KOPT-K1 (cell line): ENCODE data around the gene STXBP1.

ENCODE experiments used
- H3K27ac ChIP-seq: fragments of 200-600 bp; sonication (generic); 2 replicates; pipeline ENCODE4 v1.5.1; 2016; ENCODE audit warnings: antibody characterized with exemption, mild to moderate bottlenecking, low read depth, low read length; ENCODE audit not compliant: poor library complexity, severe bottlenecking
- H3K36me3 ChIP-seq: fragments of 200-600 bp; sonication (generic); 2 replicates; pipeline ENCODE4 v1.5.1; 2017; ENCODE audit warnings: antibody characterized with exemption, mild to moderate bottlenecking, low read length, moderate library complexity; ENCODE audit not compliant: insufficient read depth
- H3K9me3 ChIP-seq: fragments of 200-600 bp; sonication (generic); 2 replicates; pipeline ENCODE4 v1.5.1; 2017; ENCODE audit warnings: antibody characterized with exemption, low read length, mild to moderate bottlenecking; ENCODE audit not compliant: insufficient read depth, poor library complexity, severe bottlenecking

STXBP1 gene

DNA sequence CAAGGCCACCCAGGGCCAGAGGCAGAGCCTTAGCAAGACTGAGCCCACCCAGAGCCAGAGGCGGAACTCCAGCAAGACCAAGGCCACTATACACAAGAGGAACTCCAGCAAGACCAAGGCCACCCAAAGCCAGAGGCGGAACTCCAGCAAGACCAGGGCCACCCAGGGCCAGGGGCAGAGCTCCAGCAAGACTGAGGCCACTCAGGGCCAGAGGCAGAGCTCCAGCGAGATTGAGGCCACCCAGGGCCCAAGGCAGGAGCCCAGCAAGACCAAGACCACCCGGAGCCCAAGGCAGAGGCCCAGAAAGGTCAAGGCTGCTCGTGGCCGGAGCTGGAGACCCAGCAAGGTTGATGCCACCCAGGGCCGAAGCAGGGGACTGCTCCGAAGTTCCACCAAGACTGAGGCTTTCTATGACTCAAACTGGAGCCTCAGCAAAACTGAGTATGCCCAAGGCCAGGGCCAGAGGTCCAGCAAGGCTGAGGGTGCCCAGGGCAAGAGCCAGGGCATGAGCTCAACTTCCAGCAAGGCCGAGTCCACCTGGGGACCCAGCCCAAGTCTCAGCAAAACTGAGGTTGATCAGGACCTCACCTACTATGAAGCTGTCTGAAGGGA is 118.8 kb downstream of the STXBP1 start:
- no peaks in the 10 kb centered on the region for H3K9me3 ChIP-seq
- no peak overlapping the region for H3K27ac ChIP-seq
- H3K36me3 ChIP-seq = peaks cover 25% of the 10 kb centered on the region; the same call in 1 of the 2 replicates

DNA sequence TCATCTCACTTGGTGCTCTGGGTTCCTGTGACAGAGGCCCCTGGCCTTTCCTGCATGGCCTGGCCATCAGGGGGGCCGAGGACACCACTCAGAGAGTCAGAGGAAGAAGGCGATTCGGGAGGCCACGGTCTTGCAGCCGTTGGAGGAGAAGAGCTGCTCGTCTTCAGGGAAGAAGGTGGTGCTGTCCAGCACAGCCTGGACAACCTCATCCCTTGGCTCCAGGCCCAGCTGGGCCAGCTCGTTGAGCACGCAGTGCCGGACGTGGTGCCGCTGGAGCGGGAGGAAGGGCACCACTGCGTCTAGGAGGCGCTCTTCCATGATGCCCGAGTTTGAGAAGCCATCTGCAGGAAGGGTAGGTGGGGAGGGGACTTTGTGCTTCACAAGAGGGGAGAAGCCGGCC is 119.9 kb downstream of the STXBP1 start:
- no peak overlapping the region for H3K27ac ChIP-seq

DNA sequence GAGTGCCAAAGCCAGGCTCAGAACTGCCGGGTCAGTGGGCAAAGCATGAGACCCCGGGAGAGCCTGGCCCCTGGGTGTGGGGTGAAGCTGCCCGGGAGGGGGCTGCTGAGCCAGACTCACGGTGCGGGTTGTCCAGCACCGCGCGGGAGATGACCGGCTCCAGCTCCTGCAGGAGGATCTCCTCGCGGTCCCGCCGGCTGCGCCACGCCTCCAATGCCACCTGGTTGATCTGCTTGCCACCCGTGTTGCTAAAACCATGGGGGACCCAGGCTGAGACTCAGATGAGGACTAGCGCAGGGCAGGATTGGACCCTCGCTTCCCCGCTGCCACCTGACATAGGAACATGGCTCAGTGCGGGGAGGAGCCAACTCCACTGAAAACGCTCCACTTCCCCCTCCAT is 120.4 kb downstream of the STXBP1 start:
- H3K36me3 ChIP-seq = peaks cover 19% of the 10 kb centered on the region; the same call in 1 of the 2 replicates
- no peaks in the 10 kb centered on the region for H3K9me3 ChIP-seq
- H3K27ac ChIP-seq = no peak overlapping the region

More for the DNA sequence above, 119.9 kb downstream of the STXBP1 start:
- Histone ChIP-seq H3K9me3 (no peaks in the 10 kb centered on the region), H3K36me3 (peaks cover 24% of the 10 kb centered on the region; the same call in 1 of the 2 replicates)

DNA sequence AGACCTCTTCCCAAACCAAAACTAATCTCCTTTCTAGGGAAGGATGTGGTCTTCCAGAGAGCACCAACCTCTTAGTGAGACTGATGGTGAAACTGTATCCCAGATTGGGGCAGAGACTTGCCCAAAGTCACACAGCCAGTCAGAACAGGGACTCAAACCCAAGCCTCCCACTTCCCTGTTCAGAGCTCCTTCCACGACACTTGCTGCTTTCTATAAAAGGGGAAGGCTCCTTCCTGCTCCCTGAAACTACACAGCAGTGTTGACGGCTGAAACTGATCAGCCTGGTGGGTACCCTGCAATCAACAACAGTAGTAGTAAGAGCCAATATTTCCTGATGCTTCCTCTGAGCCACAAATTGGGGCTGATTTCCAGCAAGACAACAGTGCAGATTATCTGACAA is 121.5 kb downstream of the STXBP1 start:
- no peaks in the 10 kb centered on the region for H3K9me3 ChIP-seq
- H3K27ac ChIP-seq = no peak overlapping the region
- peaks cover 26% of the 10 kb centered on the region; the same call in 1 of the 2 replicates for H3K36me3 ChIP-seq

DNA sequence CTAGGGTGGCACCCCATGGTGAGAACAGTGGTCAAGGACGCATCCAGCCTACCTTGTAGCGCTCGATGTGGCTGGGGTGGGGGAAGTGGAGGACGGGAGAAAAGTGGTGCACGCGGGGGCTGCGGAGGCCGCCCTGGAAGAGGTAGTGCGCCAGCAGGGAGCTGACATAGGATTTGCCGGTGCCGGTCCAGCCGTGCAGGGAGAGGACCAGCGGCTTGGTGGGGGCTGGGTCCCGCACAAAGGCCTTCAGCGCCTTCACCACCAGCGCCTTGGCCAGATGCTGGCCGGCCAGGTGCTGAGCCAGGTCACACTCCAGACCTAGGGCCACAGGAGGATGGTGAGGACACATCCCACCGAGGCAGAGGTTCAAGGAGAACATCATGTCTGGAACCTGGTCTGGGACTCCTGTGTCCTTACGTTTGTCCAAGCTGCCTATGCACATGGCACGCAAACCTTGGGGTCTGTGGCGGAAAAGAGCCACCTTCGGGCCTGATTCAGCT is 122.2 kb downstream of the STXBP1 start:
- H3K36me3 ChIP-seq = peaks cover 33% of the 10 kb centered on the region
- H3K9me3 ChIP-seq = no peaks in the 10 kb centered on the region
- peak overlapping the region; percentile 82 for H3K27ac ChIP-seq

DNA sequence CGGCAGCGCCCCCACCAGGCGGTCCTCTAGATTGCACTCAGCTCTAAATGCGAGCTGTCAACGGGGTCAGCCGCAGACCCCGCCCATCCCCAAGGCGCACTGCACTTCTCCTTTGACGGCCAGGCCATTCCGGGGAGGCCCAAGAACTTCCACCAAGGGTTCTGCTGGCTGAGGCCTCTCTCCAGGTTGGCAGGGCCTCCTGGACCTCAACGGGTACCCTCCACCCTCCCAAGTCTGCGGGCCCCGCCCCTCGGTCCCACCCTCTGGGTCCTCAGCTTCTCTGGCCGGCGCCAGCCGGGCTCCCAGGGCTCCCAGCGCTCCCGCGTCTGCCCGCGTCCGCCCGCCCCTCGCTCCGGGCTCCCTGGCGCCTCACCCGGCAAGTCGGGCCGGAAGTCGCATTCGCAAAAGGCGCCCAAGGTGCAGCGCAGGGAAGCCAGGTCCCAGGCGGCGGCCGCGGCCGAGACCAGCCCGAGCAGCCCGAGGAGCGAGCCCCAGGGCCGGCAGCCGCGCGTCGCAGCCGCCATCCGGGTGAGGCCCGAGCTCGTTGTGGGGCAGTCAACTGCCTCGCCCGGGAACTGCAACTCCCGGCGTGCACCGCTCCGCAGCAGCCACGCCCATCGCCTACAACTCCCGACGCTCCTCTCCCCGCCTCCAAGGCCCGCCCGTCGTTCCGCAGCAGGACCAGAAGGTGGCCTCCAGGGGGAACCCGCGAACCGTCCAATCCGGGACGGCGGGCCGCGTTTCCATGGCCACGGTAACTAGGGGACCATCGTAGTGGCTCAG is 122.9 kb downstream of the STXBP1 start, which contains the start of gene TOR2A:
TOR2A (minus strand) TSS at position 548 of the 783 bp plus-strand sequence; CDS start at position 524, 24 bp downstream.
- Histone ChIP-seq H3K27ac (peak within 1 kb of the TSS; percentile 82), H3K9me3 (no peaks in the 10 kb centered on the region), H3K36me3 (peaks cover 40% of the 10 kb centered on the region)

DNA sequence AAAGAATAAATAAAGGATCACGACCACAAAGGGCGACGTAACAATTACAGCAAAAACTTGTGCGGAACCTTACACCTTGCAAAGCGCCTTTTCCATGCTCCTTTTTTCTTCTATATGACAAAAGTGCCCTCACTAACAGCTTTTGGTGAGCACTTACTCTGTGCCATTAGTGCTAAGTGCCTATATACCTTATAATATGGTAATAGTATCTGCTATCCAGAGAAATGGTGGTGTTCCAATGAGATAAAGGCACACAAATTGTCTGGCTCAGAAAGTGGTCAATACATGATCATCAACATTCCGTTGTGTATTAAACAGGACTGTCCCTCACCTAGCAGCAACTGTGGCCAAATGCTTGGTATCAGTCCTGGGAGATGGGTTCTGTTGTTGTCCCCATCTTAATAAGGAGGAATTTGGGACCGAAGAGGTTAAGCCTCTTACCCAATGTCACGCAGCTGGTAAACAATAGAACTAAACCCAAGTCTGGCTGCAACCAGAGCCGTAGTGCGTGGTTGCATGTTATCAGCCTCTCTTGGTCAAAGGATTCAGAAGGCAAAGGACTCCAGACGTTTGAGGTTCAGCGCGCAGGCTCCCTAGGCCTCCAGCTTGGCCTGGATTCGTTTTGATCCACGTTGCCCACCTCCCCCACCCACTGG is 123.6 kb downstream of the STXBP1 start:
- Histone ChIP-seq H3K9me3 (no peaks in the 10 kb centered on the region), H3K27ac (no peak overlapping the region), H3K36me3 (peaks cover 46% of the 10 kb centered on the region)

DNA sequence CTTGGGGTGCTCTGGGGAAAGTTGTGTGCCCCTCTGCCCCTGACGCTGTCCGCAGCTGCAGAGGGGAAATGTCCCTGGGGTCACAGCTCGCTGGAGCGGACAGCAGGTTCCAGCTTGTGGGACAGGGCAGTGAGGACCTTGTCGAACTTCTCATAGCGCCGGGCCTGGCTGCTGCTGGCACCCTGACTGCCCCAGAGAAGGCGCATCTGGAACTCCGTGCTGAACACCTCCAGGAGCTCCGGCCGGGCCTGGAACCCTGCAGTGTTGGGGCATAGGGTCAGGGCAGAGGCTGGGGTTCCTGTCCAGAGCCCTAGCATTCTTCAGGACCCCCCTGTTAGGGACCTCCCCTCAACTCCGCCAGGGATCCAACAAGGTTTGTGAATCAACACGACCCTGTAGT is 126.6 kb downstream of the STXBP1 start:
- H3K9me3 ChIP-seq = no peaks in the 10 kb centered on the region
- no peak overlapping the region for H3K27ac ChIP-seq
- H3K36me3 ChIP-seq = peaks cover 56% of the 10 kb centered on the region

DNA sequence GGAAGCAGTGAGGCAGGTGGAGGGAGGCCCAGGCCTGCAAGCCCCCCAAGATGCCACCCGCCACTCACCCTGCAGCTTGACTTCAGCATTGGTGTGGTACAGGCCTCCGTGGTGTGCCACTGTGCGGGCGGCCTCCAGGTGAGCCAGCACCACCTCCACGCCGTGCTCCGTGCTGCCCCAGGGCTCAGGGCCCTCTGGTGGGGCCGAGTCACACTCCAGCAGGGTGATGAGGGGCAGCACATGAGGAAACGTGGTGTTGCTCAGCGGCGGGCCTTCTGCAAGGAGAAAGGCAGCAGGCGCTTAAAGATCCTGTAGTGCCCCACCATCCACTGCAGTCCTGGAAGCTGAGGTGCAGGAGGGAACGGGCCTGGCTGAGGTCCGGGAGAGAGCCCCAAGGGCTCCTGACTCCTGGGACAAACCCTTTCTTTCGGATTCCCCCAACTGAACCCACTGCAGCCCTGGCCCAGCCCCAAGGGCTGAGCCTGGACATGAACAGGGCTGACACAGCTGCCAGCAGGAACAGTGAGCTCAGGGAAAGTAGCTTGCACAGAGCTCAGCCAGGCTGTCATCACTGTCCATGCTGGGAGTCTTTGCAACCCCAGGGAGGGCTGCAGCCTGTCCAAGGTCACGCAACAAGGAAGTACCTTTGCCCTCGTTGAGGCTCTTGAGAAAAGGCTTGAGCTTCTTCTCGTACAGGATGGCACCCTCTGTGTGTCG is 127.7 kb downstream of the STXBP1 start:
- H3K9me3 ChIP-seq = no peaks in the 10 kb centered on the region
- peaks cover 65% of the 10 kb centered on the region for H3K36me3 ChIP-seq
- H3K27ac ChIP-seq = no peak overlapping the region

DNA sequence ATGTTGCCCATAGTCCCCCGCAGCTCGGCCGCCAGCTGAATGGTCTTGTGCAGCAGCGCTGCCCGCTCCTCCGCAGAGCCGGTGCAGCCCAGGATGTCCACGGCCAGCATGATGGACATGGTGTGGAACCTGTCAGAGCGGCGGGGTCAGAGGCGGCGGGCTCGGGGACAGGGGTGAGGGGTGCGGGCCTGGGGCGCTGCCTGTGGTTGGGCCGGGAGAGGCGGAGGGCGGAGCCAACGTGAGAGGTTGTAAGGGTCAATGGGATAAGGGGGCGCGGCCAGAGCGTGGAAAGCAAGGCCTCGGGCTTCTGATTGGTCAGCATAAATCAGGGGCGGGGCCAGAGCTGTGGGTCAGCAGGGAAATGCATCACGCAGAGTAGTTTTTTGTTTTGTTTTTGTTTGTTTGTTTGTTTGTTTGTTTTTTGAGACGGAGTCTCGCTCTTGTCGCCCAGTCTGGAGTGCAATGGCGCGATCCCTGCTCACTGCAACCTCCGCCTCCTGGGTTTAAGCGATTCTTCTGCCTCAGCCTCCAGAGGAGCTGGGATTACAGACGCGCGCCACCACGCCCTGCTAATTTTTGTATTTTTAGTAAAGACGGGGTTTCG is 129.9 kb downstream of the STXBP1 start:
- no peak overlapping the region for H3K27ac ChIP-seq
- no peaks in the 10 kb centered on the region for H3K9me3 ChIP-seq
- H3K36me3 ChIP-seq = peaks cover 84% of the 10 kb centered on the region
